CD4-positive, alpha-beta T cell treated with Interleukin-17A for 1 hour (primary cell): ENCODE measurements around the gene ZNF566.
A peak's percentile ranks its signal among the peaks of the same experiment; 100 is the strongest.

Experiments
- DNase-seq: peaks from one replicate; pipeline ENCODE4 v3.0.0-alpha.2; 2020

The ZNF566 gene

GRCh38 chr19:36436531-36436930 is 52.8 kb downstream of the ZNF566 start:
- no peak for DNase-seq

GRCh38 chr19:36423925-36424324 is 65.4 kb downstream of the ZNF566 start:
- no peak for DNase-seq

- no peak for DNase-seq
These were observed 67.4 kb downstream of the ZNF566 start for GRCh38 chr19:36421749-36422481.

- DNase-seq, result no peak
These were observed 68.2 kb downstream of the ZNF566 start for GRCh38 chr19:36420961-36421748.

- DNase-seq, result peak; percentile 80
These were observed 70.9 kb downstream of the ZNF566 start, which contains the start of gene ZFP82 for GRCh38 chr19:36418287-36419001. ZFP82 (minus strand) TSS chr19:36418644; CDS start chr19:36409789, 8,855 bp downstream.

GRCh38 chr19:36417752-36418286 is 71.5 kb downstream of the ZNF566 start:
- DNase-seq, result no peak

- DNase-seq, result no peak
These were observed 79.5 kb downstream of the ZNF566 start for GRCh38 chr19:36409841-36410240.

GRCh38 chr19:36408101-36408500 is 81.3 kb downstream of the ZNF566 start:
- no peak for DNase-seq

- no peak for DNase-seq
These were observed 84.9 kb downstream of the ZNF566 start for GRCh38 chr19:36404498-36404897.

- no peak for DNase-seq
These were observed 87.9 kb downstream of the ZNF566 start for GRCh38 chr19:36401475-36401874.

- no peak for DNase-seq
These were observed 90.8 kb downstream of the ZNF566 start for GRCh38 chr19:36398571-36398970.
